Left hindlimb (tissue), 1 donor: Measurements from ENCODE around the gene UTP15.

ENCODE experiments used
- DNase-seq: peaks from one replicate; pipeline ENCODE4 v3.0.0-alpha.2; 2018

Gene UTP15

DNA sequence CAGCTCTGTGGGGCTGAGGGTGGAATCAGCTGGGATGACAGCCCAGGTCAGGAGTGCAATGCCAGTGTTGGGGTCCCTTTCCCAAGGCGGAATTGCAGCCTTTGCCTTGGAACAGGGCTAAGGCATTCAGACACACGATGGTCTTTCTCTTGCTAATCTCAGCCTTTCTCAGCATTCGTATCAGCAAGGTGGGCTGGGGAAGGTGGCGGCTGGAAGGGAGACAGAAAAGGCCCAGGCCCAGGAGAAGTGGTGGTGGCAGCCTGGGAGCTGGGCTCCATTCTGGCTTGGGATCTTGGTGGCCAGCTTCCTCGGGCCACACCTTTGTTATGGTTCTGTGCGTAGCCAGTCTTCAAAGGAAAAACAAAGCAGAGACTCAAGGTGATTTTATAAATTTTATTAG lies 59.3 kb downstream of the UTP15 start:
- no peak for DNase-seq

DNA sequence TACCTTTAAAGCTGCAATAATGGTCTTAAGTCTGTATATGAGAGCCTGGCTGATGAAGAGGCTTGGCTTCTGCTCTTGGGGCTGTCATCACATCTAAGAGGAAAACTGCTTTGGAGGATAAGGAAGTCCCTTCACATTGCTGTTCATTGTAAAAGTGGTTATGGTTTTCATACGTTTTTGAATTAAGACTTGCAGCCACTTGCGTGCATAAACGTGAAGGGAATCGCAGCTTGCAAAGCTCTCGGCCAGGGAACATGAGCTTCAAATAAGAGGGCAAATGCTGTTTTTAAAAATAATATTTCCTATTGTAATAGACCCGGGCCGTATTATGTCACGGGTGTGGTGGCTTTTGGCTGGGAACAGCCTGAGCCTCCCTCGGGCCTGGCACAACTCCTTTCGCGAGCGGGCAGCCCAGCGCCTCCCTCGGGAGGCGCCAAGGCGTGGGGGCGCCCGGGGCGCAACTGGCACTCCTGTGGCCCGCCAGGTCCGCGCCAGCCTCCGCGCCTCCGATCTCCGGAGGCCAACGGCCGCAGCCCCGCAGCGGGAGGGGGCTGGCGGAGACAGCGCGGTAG lies 59.9 kb downstream of the UTP15 start:
- DNase-seq = no peak

DNA sequence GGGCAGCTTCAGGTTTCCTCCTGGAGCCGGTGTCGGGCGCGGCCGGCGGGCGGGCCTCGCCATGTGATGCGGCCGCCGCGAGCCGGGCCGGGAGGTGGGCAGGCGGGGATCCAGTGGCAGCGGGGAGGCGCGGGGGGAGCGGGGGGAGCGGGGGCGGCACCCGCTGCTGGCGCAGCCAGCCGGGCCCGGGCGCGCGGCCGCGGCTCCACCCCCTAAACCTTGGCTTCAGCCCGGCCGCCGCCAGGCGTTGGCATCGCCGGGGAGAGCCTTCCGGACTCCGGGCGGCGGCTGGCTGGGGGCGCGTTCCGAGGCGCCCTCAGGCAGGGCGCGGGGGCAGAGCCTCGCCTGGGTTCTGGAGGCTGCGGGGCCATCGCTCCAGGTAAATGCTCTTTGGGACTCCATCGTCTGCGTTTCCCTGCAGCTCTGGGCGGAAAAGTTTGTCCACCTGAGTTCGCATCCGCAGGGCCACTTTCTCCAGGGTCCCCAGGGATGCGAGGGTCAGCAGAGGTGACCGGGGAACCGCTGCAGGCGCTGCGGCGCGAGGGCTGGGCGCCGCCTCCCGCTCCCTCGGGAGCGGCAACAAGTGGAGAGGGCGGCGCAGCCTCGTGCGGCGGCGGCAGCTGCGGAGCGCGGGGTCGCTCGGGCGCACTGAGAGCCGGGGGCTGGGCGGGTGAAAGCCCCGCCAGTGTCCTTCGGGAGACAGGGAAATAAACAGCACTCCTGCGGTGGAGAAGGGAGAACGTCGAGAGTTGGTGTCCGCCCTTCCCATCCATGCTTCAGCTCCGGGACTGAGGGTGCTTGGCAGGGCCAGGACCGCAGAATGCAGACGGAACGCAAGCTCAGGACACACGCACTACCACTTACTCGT lies 60.6 kb downstream of the UTP15 start, which contains the start of gene ARHGEF28:
Gene ARHGEF28 (plus strand): TSS at position 253 of the 868 bp plus-strand sequence. CDS start 58,656 bp downstream, outside the sequence.
- DNase-seq = peak; percentile 56

GRCh38 chr5:73626814-73627313 lies 61.3 kb downstream of the UTP15 start:
- no peak for DNase-seq

GRCh38 chr5:73629456-73629855 lies 63.9 kb downstream of the UTP15 start:
- DNase-seq = no peak

GRCh38 chr5:73630765-73631164 lies 65.2 kb downstream of the UTP15 start:
- DNase-seq = no peak

GRCh38 chr5:73631500-73631899 lies 66.0 kb downstream of the UTP15 start:
- no peak for DNase-seq
